AG09309 (cell line): ENCODE data around the gene PDIA4.
"Not testable (repeated sequence)": the region's sequence is repeated elsewhere in the genome, so short reads cannot be mapped to it uniquely, and the experiment has no call there.

ENCODE experiments used
- DNase-seq: peaks from one replicate; pipeline ENCODE4 v3.0.0-alpha.2; 2010; ENCODE audit warnings: low read depth
- H3K4me3 ChIP-seq: 2 replicates; pipeline ENCODE4 v1.5.1; 2011; ENCODE audit warnings: mild to moderate bottlenecking, low read depth, low read length, moderate library complexity; ENCODE audit not compliant: control insufficient read depth
- CTCF ChIP-seq: IDR thresholded peaks from 2 replicates; pipeline ENCODE4 v1.5.1; 2011; ENCODE audit warnings: mild to moderate bottlenecking, low read depth, low read length, inconsistent platforms; ENCODE audit not compliant: insufficient read depth, control insufficient read depth; ENCODE audit errors: missing control alignments

PDIA4 gene

GRCh38 chr7:148987010-148987750 lies 41.1 kb downstream of the PDIA4 start:
- H3K4me3 ChIP-seq: peak overlapping the region; percentile 89
- peak; percentile 52 for DNase-seq
- no peak for TF ChIP-seq CTCF

- no peak for DNase-seq
- no peak overlapping the region for H3K4me3 ChIP-seq
- TF ChIP-seq CTCF: no peak
These were observed 41.6 kb downstream of the PDIA4 start for GRCh38 chr7:148986742-148987009.

- no peak for DNase-seq
- peak overlapping the region; percentile 65 for H3K4me3 ChIP-seq
- TF ChIP-seq CTCF: no peak
These were observed 44.8 kb downstream of the PDIA4 start for GRCh38 chr7:148983200-148984146.

DNA sequence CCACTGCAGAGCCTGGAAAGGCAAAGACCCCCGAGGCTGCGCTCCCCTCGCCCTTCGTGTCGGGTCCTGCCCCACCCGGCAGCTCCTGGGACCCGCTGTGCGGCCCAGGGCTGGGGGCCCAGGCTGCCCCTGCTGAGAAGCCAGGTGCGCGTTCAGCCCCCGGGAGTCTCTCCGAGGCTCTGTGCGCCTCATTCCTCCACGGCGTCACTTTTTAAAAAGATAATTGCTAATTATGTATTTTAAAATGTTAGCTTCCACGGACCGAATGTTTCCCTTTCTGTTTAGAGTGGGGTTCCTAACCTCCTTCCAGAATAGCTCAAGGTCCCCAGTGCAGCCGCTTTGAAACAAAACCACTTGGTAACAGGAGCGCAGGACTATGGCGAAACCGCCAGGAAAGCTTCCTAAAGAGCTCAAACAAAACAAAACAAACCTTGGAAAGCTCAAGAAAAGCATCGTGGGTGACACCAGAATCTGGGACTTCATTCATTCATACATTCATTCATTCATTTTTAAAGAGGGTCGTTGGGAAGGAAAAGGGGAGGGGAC lies 45.6 kb downstream of the PDIA4 start:
- no peak for TF ChIP-seq CTCF
- no peak for DNase-seq
- peak overlapping the region; percentile 65 for H3K4me3 ChIP-seq

- no peak for TF ChIP-seq CTCF
- no peak overlapping the region for H3K4me3 ChIP-seq
- no peak for DNase-seq
These were observed 48.5 kb downstream of the PDIA4 start for GRCh38 chr7:148979827-148980226.

DNA sequence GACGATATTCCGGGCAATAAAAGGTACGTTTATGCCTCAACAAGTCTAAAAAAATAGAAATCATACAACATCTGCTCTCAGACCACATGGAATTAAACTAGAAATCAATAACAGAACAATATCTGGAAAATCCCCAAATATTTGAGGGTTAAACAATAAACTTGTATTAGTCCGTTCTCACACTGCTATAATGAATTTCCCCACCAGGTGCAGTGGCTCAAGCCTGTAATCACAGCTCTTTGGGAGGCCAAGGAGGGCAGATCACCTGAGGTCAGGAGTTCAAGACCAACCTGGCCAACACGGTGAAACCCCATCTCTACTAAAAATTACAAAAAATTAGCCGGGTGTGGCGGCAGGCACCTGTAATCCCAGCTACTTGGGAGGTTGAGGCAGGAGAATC lies 49.2 kb downstream of the PDIA4 start:
- H3K4me3 ChIP-seq: not testable (repeated sequence)

DNA sequence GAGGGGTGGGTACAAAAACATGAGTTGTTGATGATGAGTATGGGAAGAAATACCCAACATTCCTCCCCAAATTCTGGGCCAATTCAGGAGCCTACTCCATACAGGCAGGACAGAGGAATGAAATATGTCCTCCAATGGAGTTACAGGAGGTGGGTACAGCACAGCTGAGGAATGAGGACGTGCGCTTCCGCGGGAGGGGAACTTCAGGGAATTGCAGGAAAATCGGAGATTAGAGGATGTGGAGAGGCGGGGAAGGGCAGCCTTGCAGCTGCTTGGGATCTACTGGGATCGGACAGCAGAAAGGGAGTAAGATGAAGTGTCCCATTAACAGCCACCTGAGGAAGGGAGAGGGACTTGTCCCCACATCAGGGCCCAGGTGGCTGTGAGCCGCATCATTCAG lies 50.2 kb downstream of the PDIA4 start:
- no peak overlapping the region for H3K4me3 ChIP-seq
- no peak for TF ChIP-seq CTCF
- DNase-seq: no peak

More for the DNA sequence above, 49.2 kb downstream of the PDIA4 start:
- DNase-seq: not testable (repeated sequence)
